Psoas muscle (tissue), 8 donors: ENCODE results near the gene SCNN1A. TPM values are rescaled to one million over a fixed set of nuclear protein-coding genes. Genes with fewer than 3 reads are reported as not detected.

ENCODE experiments used
- ATAC-seq, 4 donors: fragments of 200-7000 bp; cut with Tn5 transposase; one replicate each; pipeline ENCODE4 v1.9.1; 2020; ENCODE audit warnings: moderate library complexity in 3 of 4, mild to moderate bottlenecking in 2 of 4
- DNase-seq, 2 donors: peaks; one replicate each; pipeline ENCODE4 v3.0.0-alpha.2; 2020
- H3K27ac ChIP-seq: fragments of 200-600 bp; one replicate; pipeline ENCODE4 v1.8.0; 2022
- H3K27me3 ChIP-seq, 3 donors: fragments of 200-600 bp in 1 of 3; one replicate each; pipeline versions ENCODE4 v1.6.1 to v1.8.0; 2013 to 2022; ENCODE audit warnings: low read length in 2 of 3, mild to moderate bottlenecking in 2 of 3, moderate library complexity in 1 of 3; ENCODE audit not compliant: insufficient read depth in 3 of 3
- H3K36me3 ChIP-seq, 2 donors: fragments of 200-600 bp in 1 of 2; one replicate each; pipeline versions ENCODE4 v1.6.1 to v1.8.0; 2013 to 2022; ENCODE audit warnings: low read depth in 1 of 2, mild to moderate bottlenecking in 1 of 2, moderate library complexity in 1 of 2; ENCODE audit not compliant: insufficient read depth in 1 of 2
- H3K4me1 ChIP-seq: fragments of 200-600 bp; one replicate; pipeline ENCODE4 v1.8.0; 2022
- H3K4me3 ChIP-seq: fragments of 200-600 bp; one replicate; pipeline ENCODE4 v1.8.0; 2022; ENCODE audit warnings: mild to moderate bottlenecking
- H3K9me3 ChIP-seq: fragments of 200-600 bp; one replicate; pipeline ENCODE4 v1.8.0; 2022
- CTCF ChIP-seq: fragments of 200-600 bp; IDR thresholded peaks from one replicate; pipeline ENCODE4 v1.8.0; 2022; ENCODE audit warnings: antibody characterized with exemption
- WGBS, 3 donors: extraction: QIAGEN DNeasy Blood & Tissue Kit; methylation state at CpG; one replicate each; pipeline versions ENCODE4 v1.1.6 to v1.1.7; 2013; 5-methylcytosine and 5-hydroxymethylcytosine counted together
- intact Hi-C, 2 donors: fragments of 100-400 bp; cut with DNase I; formaldehyde crosslinking; loops; one replicate each; pipeline versions ENCODE4 v1.11.0 to v1.14.2; 2022
- long read RNA-seq, 2 donors: library from polyadenylated mRNA; unstranded; transcript quantifications; one replicate each; pipeline ENCODE4 v2.0.0, GENCODE V29; 2021
- polyA plus RNA-seq, 3 donors: library from polyadenylated mRNA; stranded (reverse); fragments of 200-250 nt; gene quantifications; one replicate each; pipeline ENCODE4 v1.2.3, GENCODE V29; 2013
- total RNA-seq, 4 donors: library from RNA; stranded (reverse); fragmentation: NEBNext Ultra II Directional in 2 of 4; extraction: Animal tissue kit (Norgen Biotek cat#: 25700) in 2 of 4; gene quantifications; one replicate each; pipeline versions ENCODE4 v1.2.1 to v1.2.4, GENCODE V29; 2021 to 2023
- donor health status: healthy with polysubstance abuse.
- donor health status: DM: no; HTN: no; CAD: no; lungs with moderate emphysema.
- donor health status: Bipolar disorder and iron deficiency.
- donor health status: healthy.
- donor health status: DM: yes; HTN: yes; CAD: no.
- donor health status: DM: no; HTN: no; CAD: no.
- donor health status: DM: no; HTN: no; CAD: no.
- donor health status: DM: yes; HTN: yes; CAD: no.

The SCNN1A gene
- total RNA-seq (under 1 TPM; 0.30 to 0.57 (median 0.48) TPM), polyA plus RNA-seq (under 1 TPM; 0.03 to 0.39 (median 0.31) TPM)
- long read RNA-seq, donor 1 = 0 reads
- long read RNA-seq, donor 2 = 0 reads

- no peak within 1 kb of the TSS for H3K4me3 ChIP-seq
- H3K27me3 ChIP-seq = no peaks in the 10 kb centered on the region
- peak within 1 kb of the TSS; percentile 58 for H3K27ac ChIP-seq
- H3K36me3 ChIP-seq = no peaks in the 10 kb centered on the region
- WGBS, 3 donors = 84 to 87% (median 85%) methylated on average over 15 of the region's 15 CpGs
- H3K4me1 ChIP-seq = peaks cover 24% of the 10 kb centered on the region
- intact Hi-C loops = no loop called here
- no peak for TF ChIP-seq CTCF
- H3K9me3 ChIP-seq = no peaks in the 10 kb centered on the region
- no peak for DNase-seq
- no peak for ATAC-seq
Measured at GRCh38 chr12:6375269-6376078, at the start of gene SCNN1A. SCNN1A (minus strand) TSS chr12:6375563; CDS start chr12:6374783, 780 bp downstream.

- H3K4me3 ChIP-seq = no peak overlapping the region
- no peak for DNase-seq
- peaks cover 11% of the 10 kb centered on the region for H3K4me1 ChIP-seq
- TF ChIP-seq CTCF = no peak
- H3K36me3 ChIP-seq = no peaks in the 10 kb centered on the region
- 54 to 81% (median 72%) methylated on average over 8 of the region's 8 CpGs for WGBS, 3 donors
- ATAC-seq = no peak
- H3K9me3 ChIP-seq = no peaks in the 10 kb centered on the region
- H3K27me3 ChIP-seq = no peaks in the 10 kb centered on the region
- no peak overlapping the region for H3K27ac ChIP-seq
- intact Hi-C loops = loop anchor here (1.0 to 5.0 kb wide), 2 partner anchors 40 to 112 kb away; no protein-coding TSS in a partner anchor
Measured at GRCh38 chr12:6424866-6425265, 49.5 kb upstream of the SCNN1A start.

GRCh38 chr12:6424008-6424347, 48.6 kb upstream of the SCNN1A start:
- peak overlapping the region; percentile 54 for H3K27ac ChIP-seq
- H3K4me3 ChIP-seq = no peak overlapping the region
- no peak for TF ChIP-seq CTCF
- no peaks in the 10 kb centered on the region for H3K27me3 ChIP-seq
- peaks cover 8% of the 10 kb centered on the region for H3K4me1 ChIP-seq
- no peaks in the 10 kb centered on the region for H3K36me3 ChIP-seq
- intact Hi-C loops = loop anchor here (1.0 to 5.0 kb wide), 2 partner anchors 41 to 113 kb away; no protein-coding TSS in a partner anchor
- 35 to 61% (median 36%) methylated on average over 6 of the region's 6 CpGs for WGBS, 3 donors
- DNase-seq (no peak), ATAC-seq (peak in 2 of 4 donors; percentile 28 to 35)
- no peaks in the 10 kb centered on the region for H3K9me3 ChIP-seq

GRCh38 chr12:6423267-6424007, 48.1 kb upstream of the SCNN1A start:
- TF ChIP-seq CTCF = peak; percentile 87
- Histone ChIP-seq H3K27me3 (no peaks in the 10 kb centered on the region), H3K4me1 (peaks cover 8% of the 10 kb centered on the region), H3K27ac (peak overlapping the region; percentile 54), H3K36me3 (no peaks in the 10 kb centered on the region), H3K9me3 (no peaks in the 10 kb centered on the region), H3K4me3 (no peak overlapping the region)
- intact Hi-C loops = loop anchor here (1.0 to 5.0 kb wide), 4 partner anchors 41 to 114 kb away; no protein-coding TSS in a partner anchor
- ATAC-seq = peak; percentile 98 to 99 (median 98)
- DNase-seq = peak; percentile 86 to 91
- WGBS, 3 donors = 3 to 5% (median 3%) methylated on average over 9 of the region's 9 CpGs
